Measurements from ENCODE around the gene CMTM8. TPM values are rescaled to one million over a fixed set of nuclear protein-coding genes. Genes with fewer than 3 reads are reported as not detected.

Gene CMTM8
- total and polyA plus RNA-seq, 9 donors: 0.48 to 9.9 (median 2.1) TPM

DNA sequence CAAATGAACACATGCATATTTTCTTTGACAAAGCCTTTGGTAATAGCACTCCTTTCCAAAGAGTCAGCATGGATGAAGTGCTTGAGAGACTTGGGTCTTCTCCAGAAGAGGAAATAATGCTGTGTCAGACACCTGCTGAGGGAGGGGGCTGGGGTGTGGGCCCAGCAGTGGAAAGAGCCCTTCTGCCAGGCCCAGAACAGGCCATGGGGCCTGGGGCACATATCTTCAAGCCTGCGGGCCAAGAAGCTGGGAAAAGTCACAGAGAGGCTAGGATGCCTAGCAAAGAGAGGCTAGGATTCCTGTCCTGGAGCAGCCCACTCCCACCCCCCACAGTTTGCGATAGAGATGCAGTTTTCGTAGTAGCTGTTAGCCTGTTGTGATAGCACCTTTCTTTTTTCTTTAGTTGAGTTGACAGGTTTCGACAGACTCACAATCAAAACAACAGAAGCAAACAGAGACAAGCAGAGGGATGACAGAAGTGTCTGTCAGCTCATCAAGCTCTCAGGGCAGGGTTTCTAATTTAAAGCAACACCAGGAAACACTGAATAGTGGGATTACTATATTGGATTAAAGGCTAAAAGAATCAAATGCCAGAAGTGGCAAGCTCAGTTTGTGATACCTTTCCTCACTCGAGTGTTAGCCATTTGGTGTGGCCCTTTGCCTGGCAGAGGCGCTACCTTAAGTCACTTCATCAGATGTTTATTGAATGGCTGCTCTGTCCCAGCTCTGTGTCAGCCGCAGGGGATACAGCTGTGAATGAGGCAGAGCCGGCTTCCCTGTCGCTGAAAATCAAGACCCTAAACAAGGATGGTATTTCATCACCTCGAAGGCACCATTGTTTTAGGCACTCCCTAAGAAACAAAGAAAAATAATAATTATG lies 172.1 kb downstream of the CMTM8 start:
- TF ChIP-seq POLR2A (IDR thresholded peaks at IDR 0.05): no peak

DNA sequence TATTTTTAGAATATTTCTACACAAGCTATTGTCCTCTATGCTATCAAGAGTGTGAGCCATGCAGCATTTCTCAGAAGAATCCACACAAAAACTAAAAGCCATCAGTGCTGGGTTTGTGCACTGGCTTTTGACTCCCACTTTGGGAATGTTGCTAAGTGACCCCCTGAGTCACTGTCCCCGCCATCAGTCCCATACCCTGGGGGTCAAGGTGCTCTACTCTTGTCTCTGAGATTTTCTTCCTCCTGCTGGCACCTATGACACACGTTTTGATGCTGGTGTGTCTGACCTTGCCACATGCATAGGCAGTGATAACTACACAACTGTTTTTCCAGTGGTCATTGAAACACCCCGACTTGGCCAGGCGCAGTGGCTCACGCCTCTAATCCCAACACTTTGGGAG lies 173.0 kb downstream of the CMTM8 start:
- no peak overlapping the region for H3K4me3 ChIP-seq
- no peaks in the 10 kb centered on the region for H3K36me3 ChIP-seq
- H3K9me3 ChIP-seq: no peaks in the 10 kb centered on the region
- H3K27ac ChIP-seq: no peak overlapping the region
- no peak for DNase-seq
- 88 to 91% (median 90%) methylated on average over 5 of the region's 5 CpGs for WGBS, 3 donors
- no peak for TF ChIP-seq EP300 (IDR thresholded peaks at IDR 0.05)
- TF ChIP-seq, protein P1, sequence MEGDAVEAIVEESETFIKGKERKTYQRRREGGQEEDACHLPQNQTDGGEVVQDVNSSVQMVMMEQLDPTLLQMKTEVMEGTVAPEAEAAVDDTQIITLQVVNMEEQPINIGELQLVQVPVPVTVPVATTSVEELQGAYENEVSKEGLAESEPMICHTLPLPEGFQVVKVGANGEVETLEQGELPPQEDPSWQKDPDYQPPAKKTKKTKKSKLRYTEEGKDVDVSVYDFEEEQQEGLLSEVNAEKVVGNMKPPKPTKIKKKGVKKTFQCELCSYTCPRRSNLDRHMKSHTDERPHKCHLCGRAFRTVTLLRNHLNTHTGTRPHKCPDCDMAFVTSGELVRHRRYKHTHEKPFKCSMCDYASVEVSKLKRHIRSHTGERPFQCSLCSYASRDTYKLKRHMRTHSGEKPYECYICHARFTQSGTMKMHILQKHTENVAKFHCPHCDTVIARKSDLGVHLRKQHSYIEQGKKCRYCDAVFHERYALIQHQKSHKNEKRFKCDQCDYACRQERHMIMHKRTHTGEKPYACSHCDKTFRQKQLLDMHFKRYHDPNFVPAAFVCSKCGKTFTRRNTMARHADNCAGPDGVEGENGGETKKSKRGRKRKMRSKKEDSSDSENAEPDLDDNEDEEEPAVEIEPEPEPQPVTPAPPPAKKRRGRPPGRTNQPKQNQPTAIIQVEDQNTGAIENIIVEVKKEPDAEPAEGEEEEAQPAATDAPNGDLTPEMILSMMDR (IDR thresholded peaks at IDR 0.05): no peak
- TF ChIP-seq POLR2A (IDR thresholded peaks at IDR 0.05): no peak
- intact Hi-C loops (cut with DNase I): no loop called here
- H3K4me1 ChIP-seq (ENCODE audit: insufficient read depth): no peaks in the 10 kb centered on the region
- H3K27me3 ChIP-seq: no peaks in the 10 kb centered on the region

More for the DNA sequence above, 172.1 kb downstream of the CMTM8 start:
- Histone ChIP-seq H3K4me3 (no peak overlapping the region), H3K27me3 (no peaks in the 10 kb centered on the region), H3K36me3 (no peaks in the 10 kb centered on the region), H3K9me3 (no peaks in the 10 kb centered on the region), H3K27ac (no peak overlapping the region), H3K4me1 (ENCODE audit: insufficient read depth) (no peaks in the 10 kb centered on the region)
- no peak for DNase-seq
- intact Hi-C loops (cut with DNase I): no loop called here
- WGBS, 3 donors: 76 to 87% (median 81%) methylated on average over 10 of the region's 10 CpGs

DNA sequence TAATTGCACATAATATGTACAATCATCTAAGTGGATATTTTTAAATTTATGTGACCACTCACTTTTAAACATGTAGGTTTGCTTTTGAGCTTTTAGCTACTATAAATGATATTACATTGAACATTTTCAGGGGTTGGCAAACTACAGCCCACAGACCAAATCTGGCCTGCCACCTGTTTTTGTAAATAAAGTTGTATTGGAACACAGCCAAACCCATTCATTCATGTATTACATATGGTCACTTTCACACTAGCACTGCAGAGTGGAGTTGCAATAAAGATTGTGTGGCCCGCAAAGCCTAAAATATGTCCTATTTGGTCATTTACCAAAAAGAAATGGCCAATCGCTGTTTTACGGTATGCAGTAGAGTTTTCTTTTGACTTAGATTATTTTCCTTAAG lies 174.4 kb downstream of the CMTM8 start:
- no peaks in the 10 kb centered on the region for H3K4me1 ChIP-seq (ENCODE audit: insufficient read depth)
- intact Hi-C loops (cut with DNase I): no loop called here
- H3K9me3 ChIP-seq: no peaks in the 10 kb centered on the region

DNA sequence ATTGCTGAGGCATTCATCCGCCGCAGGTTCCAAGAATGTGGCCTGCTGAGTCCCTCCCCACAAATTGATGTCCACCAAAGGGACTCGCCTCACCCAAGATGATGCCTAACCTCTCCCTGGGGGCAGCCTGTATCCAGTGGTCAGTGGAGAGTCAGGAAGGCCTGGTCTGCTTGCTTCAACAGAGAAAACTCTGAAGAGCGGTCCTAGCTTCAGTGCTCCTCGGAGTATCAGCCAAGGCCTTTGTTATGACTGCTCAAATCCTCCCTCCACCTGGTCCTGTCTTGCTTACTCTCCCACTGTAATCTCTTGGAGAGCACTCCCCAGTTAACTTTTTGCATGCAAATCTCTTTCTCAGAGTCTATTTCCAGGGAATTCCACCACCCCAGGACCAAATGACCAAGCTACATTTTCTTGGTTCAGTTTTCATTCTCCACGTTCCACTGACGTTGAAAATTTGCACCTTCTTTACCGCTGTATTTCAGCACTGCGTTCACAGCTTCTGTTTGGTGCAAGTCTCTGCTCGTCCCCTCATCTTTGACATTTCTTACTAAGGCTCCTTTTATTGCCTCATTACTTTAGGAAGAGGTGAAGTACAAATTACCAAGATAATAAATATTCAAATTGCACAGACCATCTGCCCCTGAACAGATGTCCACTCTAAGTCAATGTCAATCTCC lies 175.5 kb downstream of the CMTM8 start:
- H3K36me3 ChIP-seq: no peaks in the 10 kb centered on the region
- H3K9me3 ChIP-seq: no peaks in the 10 kb centered on the region
- no peaks in the 10 kb centered on the region for H3K4me1 ChIP-seq (ENCODE audit: insufficient read depth)
- H3K4me3 ChIP-seq: no peak overlapping the region
- TF ChIP-seq POLR2A (IDR thresholded peaks at IDR 0.05): no peak
- TF ChIP-seq EP300 (IDR thresholded peaks at IDR 0.05): no peak
- TF ChIP-seq, protein P1 (IDR thresholded peaks at IDR 0.05): no peak
- H3K27me3 ChIP-seq: no peaks in the 10 kb centered on the region
- 65 to 81% (median 73%) methylated on average over 10 of the region's 10 CpGs for WGBS, 3 donors
- H3K27ac ChIP-seq: no peak overlapping the region
- intact Hi-C loops (cut with DNase I): no loop called here
- no peak for DNase-seq

More for the DNA sequence above, 174.4 kb downstream of the CMTM8 start:
- H3K36me3 ChIP-seq: no peaks in the 10 kb centered on the region
- H3K4me3 ChIP-seq: no peak overlapping the region
- H3K27ac ChIP-seq: no peak overlapping the region
- TF ChIP-seq, protein P1 (IDR thresholded peaks at IDR 0.05): no peak
- TF ChIP-seq EP300 (IDR thresholded peaks at IDR 0.05): no peak
- no peak for TF ChIP-seq POLR2A (IDR thresholded peaks at IDR 0.05)
- 96 to 98% (median 98%) methylated on average over 3 of the region's 3 CpGs for WGBS, 3 donors
- H3K27me3 ChIP-seq: no peaks in the 10 kb centered on the region
- DNase-seq: no peak
